ENCODE measurements around the gene MAPK6. TPM values are rescaled to one million over a fixed set of nuclear protein-coding genes. Genes with fewer than 3 reads are reported as not detected.
"Not testable (repeated sequence)": the region's sequence is repeated elsewhere in the genome, so short reads cannot be mapped to it uniquely, and the experiment has no call there.

Gene MAPK6
- total RNA-seq, 6 donors from 2014 or later = 6.7 to 34.1 (median 24.4) TPM

- Histone ChIP-seq H3K4me1 (peaks cover 0 to 5% (median 0%) of the 10 kb centered on the region in 4 donors), H3K4me3 (no peak overlapping the region), H3K9me3 (no peaks in the 10 kb centered on the region), H3K27me3 (no peaks in the 10 kb centered on the region), H3K27ac (no peak overlapping the region), H3K36me3 (no peaks in the 10 kb centered on the region)
- WGBS, 2 donors = 44% methylated on average over 11 to 13 of the region's 13 CpGs
- TF ChIP-seq CTCF (IDR thresholded peaks at IDR 0.05) (peak; percentile 66 to 78 (median 70)), POLR2A (IDR thresholded peaks at IDR 0.05) (no peak)
- ATAC-seq (ENCODE audit: low FRiP score in 2 of 2) (peak; percentile 83), DNase-seq (peak in 1 of 2 donors; percentile 80)
Observed at GRCh38 chr15:52078876-52079700, 60.1 kb downstream of the MAPK6 start.

GRCh38 chr15:52080031-52080430 lies 61.0 kb downstream of the MAPK6 start:
- 73 to 77% methylated on average over 5 of the region's 5 CpGs for WGBS, 2 donors
- Histone ChIP-seq H3K4me1 (peaks cover 0 to 5% (median 0%) of the 10 kb centered on the region in 4 donors), H3K4me3 (no peak overlapping the region), H3K27me3 (no peaks in the 10 kb centered on the region), H3K36me3 (no peaks in the 10 kb centered on the region), H3K9me3 (no peaks in the 10 kb centered on the region), H3K27ac (no peak overlapping the region)
- ATAC-seq (ENCODE audit: low FRiP score in 2 of 2) (no peak), DNase-seq (no peak)
- TF ChIP-seq EP300 (IDR thresholded peaks at IDR 0.05) (no peak), POLR2A (IDR thresholded peaks at IDR 0.05) (no peak), CTCF (IDR thresholded peaks at IDR 0.05) (no peak), POLR2AphosphoS5 (IDR thresholded peaks at IDR 0.05) (no peak)

GRCh38 chr15:52080706-52081392 lies 61.8 kb downstream of the MAPK6 start:
- no peak overlapping the region for H3K27ac ChIP-seq
- 87 to 94% methylated on average over 9 of the region's 9 CpGs for WGBS, 2 donors
- H3K4me1 ChIP-seq = peaks cover 0 to 5% (median 0%) of the 10 kb centered on the region in 4 donors
- no peaks in the 10 kb centered on the region for H3K27me3 ChIP-seq
- no peak for ATAC-seq (ENCODE audit: low FRiP score in 2 of 2)
- TF ChIP-seq CTCF (IDR thresholded peaks at IDR 0.05) = no peak
- H3K9me3 ChIP-seq = no peaks in the 10 kb centered on the region
- H3K36me3 ChIP-seq = no peaks in the 10 kb centered on the region
- H3K4me3 ChIP-seq = no peak overlapping the region
- DNase-seq = no peak

GRCh38 chr15:52082197-52083036 lies 63.4 kb downstream of the MAPK6 start:
- peaks cover 0 to 5% (median 0%) of the 10 kb centered on the region in 4 donors for H3K4me1 ChIP-seq
- TF ChIP-seq POLR2A (IDR thresholded peaks at IDR 0.05) (no peak), CTCF (IDR thresholded peaks at IDR 0.05) (no peak), EP300 (IDR thresholded peaks at IDR 0.05) (no peak), POLR2AphosphoS5 (IDR thresholded peaks at IDR 0.05) (no peak)
- H3K36me3 ChIP-seq = no peaks in the 10 kb centered on the region
- H3K27me3 ChIP-seq = no peaks in the 10 kb centered on the region
- ATAC-seq (ENCODE audit: low FRiP score in 2 of 2) (no peak), DNase-seq (no peak)
- peaks cover 8 to 10% (median 8%) of the 10 kb centered on the region in 4 donors for H3K9me3 ChIP-seq
- no peak overlapping the region for H3K27ac ChIP-seq
- 78 to 82% methylated on average over 5 of the region's 5 CpGs for WGBS, 2 donors
- no peak overlapping the region for H3K4me3 ChIP-seq

- ATAC-seq (ENCODE audit: low FRiP score in 2 of 2); H3K4me3 ChIP-seq: not testable (repeated sequence)
Observed at GRCh38 chr15:52083037-52083359, 64.0 kb downstream of the MAPK6 start.

More at GRCh38 chr15:52083037-52083359, 64.0 kb downstream of the MAPK6 start:
- H3K27ac ChIP-seq, H3K4me1 ChIP-seq, H3K9me3 ChIP-seq, DNase-seq, H3K36me3 ChIP-seq, H3K27me3 ChIP-seq: not testable (repeated sequence)
- WGBS, 2 donors = 100% methylated on average over 1 of the region's 1 CpG
